ENCODE data around the gene DNAH1.

DNA sequence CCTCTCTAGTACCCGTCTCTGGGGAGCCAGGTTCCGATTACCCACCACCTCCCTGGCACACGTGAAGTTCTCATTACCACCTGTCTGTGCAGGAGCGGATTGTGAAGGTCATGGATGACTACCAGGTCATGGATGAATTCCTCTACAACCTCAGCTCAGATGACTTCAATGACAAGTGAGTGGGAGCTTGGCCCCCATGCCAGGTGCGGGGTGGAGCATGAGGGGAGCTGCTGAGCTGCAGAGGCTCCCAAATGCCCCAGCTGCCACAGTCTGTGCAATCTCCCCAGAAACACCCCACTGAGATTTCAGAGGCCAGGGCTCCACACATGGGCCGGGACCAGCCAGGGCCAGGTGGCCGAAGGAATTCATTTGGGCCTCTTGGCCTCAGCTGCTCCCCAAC lies 34.3 kb downstream of the DNAH1 start:
- no peak for TF ChIP-seq CTCF (IDR thresholded peaks at IDR 0.05)
- no peak for TF ChIP-seq POLR2A (IDR thresholded peaks at IDR 0.05)
- TF ChIP-seq POLR2AphosphoS5 (IDR thresholded peaks at IDR 0.05) = no peak
